Raji (cell line): ENCODE results near the gene SLC16A3.

Experiments
- POLR2A ChIP-seq: IDR thresholded peaks from 2 replicates; pipeline ENCODE4 v1.6.1; 2011; ENCODE audit warnings: low read depth, low read length, control low read depth; ENCODE audit not compliant: insufficient read depth

Gene SLC16A3

DNA sequence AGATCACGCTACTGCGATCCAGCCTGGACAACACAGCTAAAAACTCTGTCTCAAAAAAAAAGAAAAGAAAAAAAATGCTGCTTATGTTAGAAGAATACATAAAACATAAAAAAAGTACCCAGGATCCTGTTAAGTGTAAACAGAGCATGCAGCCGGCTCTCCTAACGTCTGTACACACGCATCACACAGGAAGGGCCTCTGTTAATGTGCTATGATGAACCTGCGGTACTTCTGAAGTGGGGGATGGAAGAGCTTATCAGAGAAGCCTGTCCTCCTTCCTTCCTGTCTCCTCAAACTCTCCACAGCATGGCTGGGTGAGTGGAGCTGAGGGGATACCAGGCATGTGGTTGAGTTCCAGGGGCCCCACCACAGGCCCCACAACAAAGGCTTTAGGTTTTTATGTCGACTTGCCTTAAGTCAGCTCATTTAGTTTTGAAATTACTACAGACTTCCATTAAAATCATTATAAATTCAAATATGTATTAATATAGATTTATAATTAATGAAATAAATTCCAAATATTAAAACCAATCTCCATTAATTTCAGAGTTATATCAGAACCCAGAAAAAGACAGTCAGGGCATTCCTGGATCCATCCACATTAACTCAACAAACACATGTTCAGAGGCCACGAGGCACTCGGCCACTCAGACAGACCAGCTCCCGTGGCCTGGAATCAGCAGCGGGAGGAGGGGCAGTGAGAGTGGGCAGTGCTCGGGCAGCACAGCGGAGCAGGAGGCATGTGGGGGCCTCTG, 27.9 kb upstream of the SLC16A3 start:
- no peak for TF ChIP-seq POLR2A

DNA sequence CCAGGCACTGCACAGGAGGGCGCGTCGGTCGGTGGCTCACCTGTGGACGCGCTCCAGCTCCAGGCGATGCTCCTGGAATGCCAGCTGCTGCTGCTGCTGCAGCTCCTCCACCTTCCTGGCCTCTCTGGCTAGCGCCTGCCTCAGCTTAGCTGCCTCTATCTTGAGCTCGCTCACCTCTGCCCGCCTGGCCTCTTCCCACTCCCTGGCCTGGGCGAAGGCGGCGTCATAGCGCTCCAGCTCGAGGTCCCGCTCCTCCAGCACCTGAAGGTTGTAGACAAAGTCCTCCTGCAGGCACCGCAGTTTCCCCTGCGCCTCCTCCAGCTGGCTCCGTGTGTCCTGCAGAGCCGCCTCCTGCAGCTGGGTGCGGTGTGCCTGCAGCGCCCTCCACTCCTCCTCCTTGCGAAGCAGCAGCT, 27.3 kb upstream of the SLC16A3 start:
- no peak for TF ChIP-seq POLR2A

DNA sequence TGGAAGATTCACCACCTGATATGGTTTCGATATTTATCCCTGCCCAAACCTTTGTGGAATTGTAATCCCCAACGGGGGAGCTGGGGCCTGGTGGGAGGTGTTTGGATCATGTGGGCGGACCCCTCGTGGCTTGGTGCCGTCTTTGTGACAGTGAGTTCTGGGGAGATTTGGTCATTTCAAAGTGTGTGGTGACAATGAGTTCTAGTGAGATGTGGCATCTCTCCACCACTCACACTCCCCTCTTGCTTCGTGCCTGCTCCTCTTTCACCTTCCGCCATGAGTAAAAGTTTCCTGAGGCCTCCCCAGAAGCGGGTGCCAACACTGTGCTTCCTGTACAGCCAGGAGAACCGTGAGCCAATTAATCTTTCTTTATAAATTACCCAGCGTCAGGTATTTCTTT, 25.9 kb upstream of the SLC16A3 start:
- TF ChIP-seq POLR2A = no peak

DNA sequence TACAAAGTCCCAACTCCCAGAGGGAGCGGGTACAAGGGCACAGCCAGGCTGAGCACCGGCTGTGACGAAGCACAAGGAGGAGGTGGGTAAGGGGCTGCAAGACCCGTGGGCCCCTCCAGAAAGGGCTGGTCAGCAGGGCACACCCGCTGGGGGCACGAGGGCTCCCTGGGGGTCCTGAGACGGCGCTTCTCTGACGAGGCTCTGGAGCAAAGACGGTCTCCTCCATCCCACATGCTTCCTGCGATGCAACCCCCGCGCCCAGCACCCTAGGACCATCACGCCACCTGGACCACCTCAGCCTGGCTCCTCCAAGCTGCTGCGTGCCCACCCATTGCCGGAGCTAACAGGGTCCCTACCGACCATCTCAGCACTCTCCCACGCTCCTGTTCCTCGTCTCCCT, 24.9 kb upstream of the SLC16A3 start:
- no peak for TF ChIP-seq POLR2A

DNA sequence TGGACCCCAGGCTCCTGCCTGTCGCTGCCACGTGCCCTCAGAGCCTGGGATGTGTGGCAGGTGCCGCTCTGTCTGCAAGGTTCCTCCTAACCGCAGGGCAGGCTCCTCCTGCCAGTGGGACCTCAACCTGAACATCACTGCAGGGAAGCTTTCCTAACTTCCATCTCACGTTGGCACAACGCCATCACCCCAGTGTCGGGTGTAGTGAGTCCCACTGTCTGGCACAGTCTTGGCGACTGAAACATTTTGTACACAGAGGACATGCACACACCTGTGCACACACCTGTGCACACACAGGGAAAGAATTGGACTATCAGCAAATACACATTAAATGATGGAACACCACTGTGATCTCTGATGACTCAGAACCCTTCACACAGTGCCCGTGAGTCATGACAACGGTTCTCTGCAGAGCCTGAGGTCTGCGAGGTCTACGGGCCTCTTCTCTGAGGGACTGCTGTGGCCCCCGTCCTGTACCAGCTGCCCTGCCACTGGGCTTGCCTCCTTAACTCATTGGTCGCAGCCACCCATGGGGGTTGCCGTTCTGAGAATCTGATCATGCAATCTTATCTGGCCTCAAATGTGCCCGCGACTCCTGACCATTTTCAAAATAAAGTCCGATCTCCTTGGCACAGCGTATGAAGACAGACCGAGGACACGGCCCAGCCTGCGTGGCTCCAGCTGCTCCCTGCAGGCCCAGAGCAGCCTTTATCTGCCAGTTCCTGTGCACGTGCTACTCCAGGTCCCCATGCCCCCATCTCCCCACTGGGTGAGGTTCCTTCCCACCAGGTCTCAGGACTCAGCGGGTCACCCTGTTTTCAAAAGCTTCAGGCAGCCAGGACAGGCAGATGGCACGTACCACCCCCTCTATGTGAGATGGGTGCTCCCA, 23.8 kb upstream of the SLC16A3 start:
- TF ChIP-seq POLR2A = no peak

DNA sequence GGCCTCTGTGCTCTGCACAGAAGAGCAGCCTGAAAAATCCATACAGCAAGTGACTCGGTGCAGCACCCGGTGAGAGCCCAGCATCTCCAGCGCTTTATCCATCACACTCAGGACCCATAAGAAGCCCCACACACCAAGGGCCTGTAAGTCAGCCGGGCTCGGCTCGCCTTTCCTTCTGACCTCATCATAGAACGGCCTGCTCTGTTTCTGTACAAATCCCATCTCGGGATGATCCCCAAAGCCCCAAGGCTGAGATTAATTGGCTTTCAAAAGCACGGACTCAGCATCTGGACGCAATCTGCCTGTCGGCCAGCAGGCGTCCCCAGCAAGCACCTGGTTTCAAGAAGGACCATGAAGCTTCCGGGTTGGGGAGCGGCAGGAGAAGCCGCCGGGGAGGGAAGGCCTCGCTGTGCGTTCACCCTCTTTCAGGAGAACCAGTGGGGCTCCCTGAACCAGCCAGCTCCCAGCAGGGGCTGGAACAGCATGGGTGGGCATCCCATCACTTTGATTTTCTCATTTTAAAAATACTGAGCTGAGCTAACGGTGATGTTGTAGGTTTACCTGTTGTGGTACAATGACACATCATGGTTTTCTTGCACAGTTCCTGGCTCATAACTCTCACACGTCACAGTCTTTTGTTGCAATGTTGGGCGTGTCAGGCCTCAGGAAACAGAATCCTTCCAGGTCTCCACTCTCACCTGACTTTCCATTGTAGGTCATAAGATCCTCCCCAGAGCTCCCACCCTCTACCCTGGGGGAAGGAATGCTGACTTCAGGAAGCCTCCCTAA, 22.9 kb upstream of the SLC16A3 start:
- peak; percentile 89 for TF ChIP-seq POLR2A

DNA sequence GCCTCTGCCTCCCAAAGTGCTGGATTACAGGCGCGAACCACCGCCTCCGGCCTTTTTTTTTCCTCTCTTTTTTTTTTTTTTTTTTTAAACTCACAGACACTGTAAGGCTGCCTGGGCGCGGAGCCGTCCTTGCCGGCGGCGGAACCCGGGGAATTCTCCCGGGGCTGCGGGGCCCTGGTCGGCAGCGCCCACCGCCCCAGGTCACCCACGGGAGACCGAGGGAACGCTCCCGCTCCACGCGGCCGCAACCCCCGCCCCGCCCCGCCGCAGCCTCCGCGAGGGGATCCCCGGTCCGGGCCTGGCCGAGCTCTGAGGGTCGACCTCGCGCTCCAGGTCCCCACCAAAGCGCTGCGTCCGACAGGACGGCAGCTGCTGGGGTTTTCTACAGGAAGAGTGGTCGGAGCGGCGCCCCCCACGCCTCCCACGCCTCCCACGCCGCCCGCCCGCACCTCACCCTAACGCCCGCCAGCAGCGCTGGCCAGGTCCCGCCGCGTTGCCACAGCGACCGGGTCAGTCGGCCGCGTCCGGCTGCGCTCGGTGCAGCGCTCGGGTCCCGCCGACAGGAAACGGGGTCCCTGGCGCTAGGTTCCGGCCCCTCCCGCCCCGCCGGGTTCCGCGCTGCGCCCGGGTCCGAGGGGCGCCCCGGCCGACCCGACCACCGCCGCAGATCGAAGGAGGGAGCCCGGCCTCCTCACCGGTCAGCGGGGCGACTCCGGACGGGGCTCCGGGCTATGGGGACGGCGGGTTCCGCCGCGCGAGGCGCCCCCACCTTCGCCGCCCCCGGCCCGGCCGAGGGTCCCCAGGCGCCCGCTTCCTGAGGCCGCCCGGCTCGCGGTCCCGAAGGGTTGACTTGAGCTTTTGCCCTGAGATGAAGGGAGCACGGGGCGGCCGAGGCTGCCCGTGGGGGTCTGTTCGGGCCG, 16.3 kb upstream of the SLC16A3 start, which contains the start of gene CCDC57:
TSS of gene CCDC57 (minus strand) at position 512 of the 920 bp plus-strand sequence. CDS start 10,898 bp downstream, outside the sequence.
- peak; percentile 69 for TF ChIP-seq POLR2A

DNA sequence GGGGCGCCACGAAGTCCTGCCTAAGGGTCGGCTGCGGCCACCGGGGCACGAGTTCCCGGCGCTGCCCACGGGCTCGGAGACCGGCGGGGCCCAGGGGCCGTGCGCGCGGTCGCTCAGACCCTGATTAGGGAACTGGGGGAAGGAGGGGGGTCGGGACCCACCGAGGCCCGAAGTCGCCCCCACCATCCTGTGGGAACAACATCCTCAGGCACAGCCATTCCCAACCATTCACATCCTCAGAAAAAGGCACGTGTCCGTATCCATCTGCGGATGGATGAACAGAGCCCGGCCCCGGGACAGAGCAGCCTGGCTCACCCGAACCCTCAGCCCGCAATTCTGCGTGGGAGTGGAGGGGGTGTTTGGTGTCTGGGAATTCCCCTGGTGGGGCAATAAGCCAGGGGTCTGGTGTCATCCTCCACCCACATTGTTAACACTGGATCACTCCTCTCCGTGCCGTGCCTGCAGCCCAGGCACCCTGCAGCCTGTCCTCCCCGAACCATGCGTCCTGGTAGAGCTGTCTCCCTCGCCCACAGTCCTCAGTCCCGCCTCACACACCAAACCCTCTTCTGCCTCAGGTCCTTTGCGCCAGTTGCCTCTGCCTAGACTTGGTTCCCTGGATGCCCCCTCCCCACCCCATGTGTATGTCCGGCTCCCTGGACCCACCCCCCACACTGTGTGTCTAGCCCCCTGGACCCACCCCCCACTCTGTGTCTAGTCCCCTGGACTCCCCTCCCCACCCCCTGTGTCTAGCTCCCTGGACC, 15.4 kb upstream of the SLC16A3 start:
- TF ChIP-seq POLR2A = 0 out of 2 replicates have a peak, but pooled peaks have one; percentile 26

DNA sequence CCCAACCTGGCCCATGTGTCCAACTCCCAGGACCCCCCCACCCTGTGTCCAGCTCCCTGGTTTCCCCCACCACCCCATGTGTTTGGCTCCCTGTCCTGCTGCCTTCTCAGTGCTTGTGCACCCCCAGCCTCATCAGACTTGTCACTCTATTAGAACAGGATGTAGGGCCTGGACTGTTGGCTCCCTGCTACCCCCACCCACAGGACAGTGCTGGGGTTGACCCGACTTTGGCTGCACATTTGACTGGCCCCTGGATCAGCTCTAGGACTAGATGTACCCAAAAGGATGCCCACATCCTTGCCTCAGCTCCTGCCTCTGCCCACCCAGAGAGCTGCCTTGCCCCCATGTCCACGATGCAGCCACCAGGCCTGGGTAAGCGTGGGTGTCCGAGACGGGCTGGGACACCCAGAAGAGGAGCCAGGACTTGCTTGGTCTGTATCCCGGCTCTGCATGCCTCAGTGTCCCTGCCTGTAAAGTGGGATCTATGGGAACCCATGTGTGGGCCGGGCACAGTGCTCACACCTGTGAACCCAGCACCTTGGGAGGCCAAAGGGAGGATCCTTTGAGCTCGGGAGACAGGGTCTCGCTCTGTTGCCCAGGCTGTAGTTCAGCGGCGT, 14.7 kb upstream of the SLC16A3 start:
- TF ChIP-seq POLR2A = no peak

DNA sequence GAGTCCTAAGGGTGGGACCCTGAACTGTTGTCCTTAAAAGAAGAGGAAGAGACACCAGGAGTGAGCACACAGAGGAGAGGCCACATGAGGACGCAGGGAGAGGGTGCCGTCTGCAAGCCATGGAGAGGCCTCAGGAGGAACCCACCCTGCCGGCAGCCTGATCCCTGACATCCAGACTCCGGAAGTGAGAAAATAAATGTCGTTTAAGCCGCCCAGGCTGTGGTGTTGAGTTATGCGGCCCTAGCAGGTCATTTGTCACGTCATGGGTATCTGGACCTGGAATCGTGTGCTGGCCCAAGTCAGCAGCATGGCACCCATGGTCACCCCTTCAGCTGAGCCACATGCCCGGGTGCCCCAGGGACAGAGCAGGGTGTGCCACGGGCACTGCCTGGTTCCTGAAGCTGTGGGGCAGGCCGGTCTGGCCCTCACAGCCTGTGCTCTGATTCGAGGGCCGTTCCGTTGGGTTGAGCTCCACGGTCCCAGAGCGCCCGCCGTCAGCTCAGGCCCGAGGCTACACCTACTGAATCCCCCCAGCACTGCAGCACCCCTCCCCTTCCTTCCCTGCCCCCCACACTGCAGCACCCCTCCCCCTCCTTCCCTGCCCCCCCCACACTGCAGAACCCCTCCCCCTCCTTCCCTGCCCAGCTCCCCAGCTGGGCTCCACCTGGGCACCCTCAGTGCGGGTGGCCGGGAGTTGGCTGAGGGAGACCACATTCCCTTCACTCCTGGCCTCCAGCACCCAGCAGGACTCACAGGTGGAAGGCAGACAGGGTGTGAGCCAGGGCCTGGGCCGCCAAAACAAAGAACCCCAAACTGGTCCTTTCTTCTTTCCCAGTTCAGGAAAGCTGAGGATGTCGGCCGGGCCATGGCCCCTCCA, 13.5 kb upstream of the SLC16A3 start:
- TF ChIP-seq POLR2A = no peak

DNA sequence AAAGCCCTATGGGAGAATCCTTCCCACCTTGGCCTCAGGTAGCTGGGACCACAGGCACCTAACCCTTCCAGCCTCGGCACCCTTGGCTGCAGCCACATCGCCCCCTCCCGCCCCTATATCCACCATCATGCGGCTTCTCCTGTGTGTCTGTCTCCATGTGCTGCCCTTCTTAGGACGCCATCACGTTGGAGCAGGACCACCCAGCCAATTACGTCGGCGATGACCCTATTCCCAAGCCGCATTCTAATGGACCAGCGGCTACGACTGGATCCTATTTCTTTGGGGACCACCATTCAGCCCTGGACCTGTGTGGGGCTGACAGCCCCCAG, 12.9 kb upstream of the SLC16A3 start:
- no peak for TF ChIP-seq POLR2A

DNA sequence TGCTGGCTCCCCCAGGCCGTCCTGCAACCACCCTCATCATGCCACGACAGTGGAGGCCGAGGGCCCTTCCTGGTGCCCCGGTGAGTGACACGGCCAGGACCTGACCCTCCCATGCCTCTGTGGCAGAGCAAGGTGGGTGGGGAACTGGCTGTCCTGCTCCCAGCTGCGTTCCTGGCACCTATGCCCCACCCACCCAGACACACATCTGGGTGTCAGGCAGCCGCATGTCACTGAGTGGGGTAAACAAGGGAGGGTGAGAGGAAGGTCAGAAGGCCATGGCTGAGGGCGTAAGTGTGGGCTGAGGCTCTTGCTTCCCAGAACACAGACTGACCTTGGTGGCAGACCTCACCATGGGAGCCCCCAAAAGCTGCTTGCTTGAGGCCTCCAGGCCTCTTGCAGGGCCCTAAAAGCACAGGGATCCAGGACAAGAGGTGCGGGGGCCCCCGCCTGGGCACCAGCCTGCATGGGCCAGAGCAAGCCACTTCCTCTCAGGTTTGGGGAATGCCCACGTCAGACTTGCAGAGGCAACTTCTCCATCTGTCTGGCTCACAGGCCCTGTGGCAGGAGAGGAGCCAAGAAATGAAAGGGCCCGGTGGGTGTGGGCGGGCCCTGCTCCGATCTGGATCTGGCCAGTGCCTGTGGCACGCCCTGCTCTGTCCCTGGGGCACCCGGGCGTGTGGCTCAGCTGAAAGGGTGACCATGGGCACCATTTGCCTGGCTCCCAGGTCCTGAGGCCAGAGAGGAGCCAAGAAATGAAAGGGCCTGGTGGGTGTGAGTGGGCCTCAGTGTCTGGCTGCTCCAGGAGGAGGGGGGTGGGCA, 12.3 kb upstream of the SLC16A3 start:
- no peak for TF ChIP-seq POLR2A

DNA sequence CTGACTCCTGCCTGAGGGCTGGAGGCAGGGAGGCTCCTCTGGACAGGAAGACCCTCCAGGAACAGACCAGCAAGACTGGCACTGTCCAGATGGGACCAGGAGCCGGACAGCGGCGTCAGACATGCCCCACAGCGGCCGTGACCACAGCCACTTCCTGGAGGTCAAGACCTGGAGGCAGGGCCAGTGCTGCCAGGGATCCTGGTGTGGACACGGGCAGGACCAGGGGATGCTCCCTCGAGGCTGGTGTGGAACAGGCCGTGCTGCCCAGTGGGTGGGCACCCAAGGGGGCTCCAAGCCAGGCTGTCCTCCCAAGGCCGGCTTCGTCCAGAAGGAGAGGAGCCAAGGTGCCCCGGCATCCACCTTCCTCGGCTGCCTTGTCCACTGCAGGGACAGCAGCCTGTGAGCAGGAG, 11.7 kb upstream of the SLC16A3 start:
- TF ChIP-seq POLR2A = no peak
